Caco-2 (cell line): Measurements from ENCODE around the gene OAS3. TPM values are rescaled to one million over a fixed set of nuclear protein-coding genes. Genes with fewer than 3 reads are reported as not detected.

ENCODE experiments used
- BruUV-seq: library from RNA; stranded (reverse); fragments of 400-500 nt; replicated peaks from 2 replicates; lab custom pipeline; 2021; lab: Mats Ljungman, UMichigan
- CTCF ChIA-PET: fragments of 300-600 bp; sonication (Branson Sonifier 250); formaldehyde crosslinking; loops from one replicate; lab custom pipeline; 2022; ENCODE audit warnings: antibody characterized with exemption; lab: Charles Lee
- POLR2A ChIA-PET: fragments of 300-600 bp; sonication (Branson Sonifier 250); formaldehyde crosslinking; loops from one replicate; lab custom pipeline; 2022; ENCODE audit warnings: antibody characterized with exemption; lab: Charles Lee
- DNase-seq, 2 experiments: peaks; one replicate each; pipeline versions ENCODE4 v3.0.0 to v3.0.0-alpha.2; 2020 to 2022
- H3K27me3 ChIP-seq: replicated peaks from 2 replicates; pipeline ENCODE4 v1.6.0; 2011; ENCODE audit warnings: low read length; ENCODE audit not compliant: control insufficient read depth, insufficient read depth
- H3K36me3 ChIP-seq: 2 replicates; pipeline ENCODE4 v1.5.1; 2011; ENCODE audit warnings: low read length; ENCODE audit not compliant: control insufficient read depth, insufficient read depth
- H3K4me1 ChIP-seq: fragments of 250-450 bp; sonication (Bioruptor Pico); 2 replicates; pipeline ENCODE4 v1.5.1; 2020; ENCODE audit warnings: mild to moderate bottlenecking
- H3K4me3 ChIP-seq: 2 replicates; pipeline ENCODE4 v1.5.1; 2011; ENCODE audit warnings: low read depth, mild to moderate bottlenecking, control low read depth, low read length
- H3K9me3 ChIP-seq: fragments of 250-450 bp; sonication (Bioruptor Pico); 2 replicates; pipeline ENCODE4 v1.5.1; 2020; ENCODE audit warnings: mild to moderate bottlenecking, moderate library complexity
- H3K27ac Mint-ChIP-seq: one replicate; pipeline ENCODE4 v1.8.0; 2022; ENCODE audit warnings: mixed read lengths; ENCODE audit not compliant: unreplicated experiment
- H3K27me3 Mint-ChIP-seq: one replicate; pipeline ENCODE4 v1.8.0; 2022; ENCODE audit warnings: mixed read lengths; ENCODE audit not compliant: insufficient read depth, unreplicated experiment
- H3K36me3 Mint-ChIP-seq: one replicate; pipeline ENCODE4 v1.8.0; 2022; ENCODE audit warnings: mild to moderate bottlenecking, mixed read lengths; ENCODE audit not compliant: insufficient read depth, unreplicated experiment
- H3K4me1 Mint-ChIP-seq: one replicate; pipeline ENCODE4 v1.8.0; 2022; ENCODE audit warnings: low read depth, mixed read lengths; ENCODE audit not compliant: unreplicated experiment
- H3K4me3 Mint-ChIP-seq: one replicate; pipeline ENCODE4 v1.8.0; 2022; ENCODE audit warnings: mild to moderate bottlenecking, moderate library complexity, mixed read lengths; ENCODE audit not compliant: unreplicated experiment
- H3K9me3 Mint-ChIP-seq: one replicate; pipeline ENCODE4 v1.8.0; 2022; ENCODE audit warnings: mixed read lengths; ENCODE audit not compliant: unreplicated experiment
- CTCF ChIP-seq, 2 experiments: fragments of 200-600 bp in 1 of 2; IDR thresholded peaks; 1 replicate in 1 of 2; 2 replicates in 1 of 2; pipeline versions ENCODE4 v1.5.1 to v1.8.0; 2011 to 2022; ENCODE audit warnings: antibody characterized with exemption in 1 of 2, control low read depth in 1 of 2, inconsistent platforms in 1 of 2, low read depth in 1 of 2, low read length in 1 of 2, mild to moderate bottlenecking in 1 of 2, moderate library complexity in 1 of 2; ENCODE audit not compliant: insufficient read depth in 1 of 2, severe bottlenecking in 1 of 2, unreplicated experiment in 1 of 2
- intact Hi-C: fragments of 100-400 bp; cut with micrococcal nuclease; formaldehyde crosslinking; loops from one replicate; pipeline ENCODE4 v1.10.0; 2022; ENCODE audit not compliant: unreplicated experiment
- total RNA-seq: library from RNA; stranded (reverse); gene quantifications from 2 replicates; pipeline ENCODE4 v1.2.3, GENCODE V29; 2022

The OAS3 gene
- total RNA-seq, 1 experiment from 2014 or later, result 22.1 TPM

GRCh38 chr12:112892856-112893255, 45.4 kb upstream of the OAS3 start:
- Histone ChIP-seq H3K36me3 (no peaks in the 10 kb centered on the region), H3K9me3 (no peaks in the 10 kb centered on the region), H3K4me1 (no peaks in the 10 kb centered on the region), H3K4me3 (no peak overlapping the region), H3K27me3 (no peaks in the 10 kb centered on the region)
- POLR2A ChIA-PET, result no interaction called here
- no peak for TF ChIP-seq CTCF (IDR thresholded peaks at IDR 0.05; ENCODE audit: insufficient read depth in 1 of 2, low read depth in 1 of 2, low read length in 1 of 2, severe bottlenecking in 1 of 2, unreplicated experiment in 1 of 2)
- BruUV-seq, result no TSS peak
- no peaks in the 10 kb centered on the region for H3K4me1 Mint-ChIP-seq
- DNase-seq, result no peak
- H3K36me3 Mint-ChIP-seq, result no peaks in the 10 kb centered on the region
- H3K27me3 Mint-ChIP-seq, result peaks cover 6% of the 10 kb centered on the region
- H3K27ac Mint-ChIP-seq, result no peak overlapping the region
- CTCF ChIA-PET, result no interaction called here
- intact Hi-C loops, result no loop called here
- H3K9me3 Mint-ChIP-seq, result no peaks in the 10 kb centered on the region
- H3K4me3 Mint-ChIP-seq, result no peak overlapping the region

GRCh38 chr12:112894128-112894527, 44.1 kb upstream of the OAS3 start:
- ChIA-PET POLR2A (no interaction called here), CTCF (no interaction called here)
- no peak for DNase-seq
- no peak overlapping the region for H3K4me3 ChIP-seq
- H3K27me3 ChIP-seq, result no peaks in the 10 kb centered on the region
- no peaks in the 10 kb centered on the region for H3K9me3 ChIP-seq
- H3K27me3 Mint-ChIP-seq, result peaks cover 14% of the 10 kb centered on the region
- intact Hi-C loops, result no loop called here
- no peak overlapping the region for H3K27ac Mint-ChIP-seq
- TF ChIP-seq CTCF (IDR thresholded peaks at IDR 0.05; ENCODE audit: insufficient read depth in 1 of 2, low read depth in 1 of 2, low read length in 1 of 2, severe bottlenecking in 1 of 2, unreplicated experiment in 1 of 2), result no peak
- no peaks in the 10 kb centered on the region for H3K4me1 Mint-ChIP-seq
- no TSS peak for BruUV-seq
- H3K4me3 Mint-ChIP-seq, result no peak overlapping the region
- no peaks in the 10 kb centered on the region for H3K4me1 ChIP-seq
- no peaks in the 10 kb centered on the region for H3K9me3 Mint-ChIP-seq
- H3K36me3 Mint-ChIP-seq, result no peaks in the 10 kb centered on the region
- H3K36me3 ChIP-seq, result no peaks in the 10 kb centered on the region

- ChIA-PET CTCF (no interaction called here), POLR2A (no interaction called here)
- Histone ChIP-seq H3K9me3 (no peaks in the 10 kb centered on the region), H3K27me3 (no peaks in the 10 kb centered on the region), H3K4me1 (no peaks in the 10 kb centered on the region), H3K36me3 (no peaks in the 10 kb centered on the region), H3K4me3 (no peak overlapping the region)
- no TSS peak for BruUV-seq
- no peak for DNase-seq
- no peaks in the 10 kb centered on the region for H3K4me1 Mint-ChIP-seq
- peaks cover 14% of the 10 kb centered on the region for H3K27me3 Mint-ChIP-seq
- H3K36me3 Mint-ChIP-seq, result no peaks in the 10 kb centered on the region
- no peak overlapping the region for H3K27ac Mint-ChIP-seq
- no peaks in the 10 kb centered on the region for H3K9me3 Mint-ChIP-seq
- intact Hi-C loops, result no loop called here
- no peak overlapping the region for H3K4me3 Mint-ChIP-seq
- no peak for TF ChIP-seq CTCF (IDR thresholded peaks at IDR 0.05; ENCODE audit: insufficient read depth in 1 of 2, low read depth in 1 of 2, low read length in 1 of 2, severe bottlenecking in 1 of 2, unreplicated experiment in 1 of 2)
These were observed 39.9 kb upstream of the OAS3 start for GRCh38 chr12:112898380-112898779.
